IMR-90 (cell line): Measurements from ENCODE around the gene NKX2-8.

Source experiments
- BHLHE40 ChIP-seq: fragments of 150-350 bp; IDR thresholded peaks from 2 replicates; pipeline ENCODE4 v1.6.1; 2016; ENCODE audit warnings: mild to moderate bottlenecking, low read depth, low read length
- CHD1 ChIP-seq: IDR thresholded peaks from 2 replicates; pipeline ENCODE4 v1.6.1; 2012; ENCODE audit warnings: low read depth, low read length, improper control_type of control experiment
- FOS ChIP-seq: fragments of 150-350 bp; IDR thresholded peaks from 2 replicates; pipeline ENCODE4 v1.6.1; 2016; ENCODE audit warnings: low read depth, low read length
- NFE2L2 ChIP-seq: fragments of 150-350 bp; IDR thresholded peaks from 2 replicates; pipeline ENCODE4 v1.6.1; 2016; ENCODE audit warnings: low read depth, mild to moderate bottlenecking, low read length
- RAD21 ChIP-seq: IDR thresholded peaks from 2 replicates; pipeline ENCODE4 v1.6.1; 2012; ENCODE audit warnings: low read length, improper control_type of control experiment
- SMC3 ChIP-seq: fragments of 150-350 bp; IDR thresholded peaks from 2 replicates; pipeline ENCODE4 v1.6.1; 2016; ENCODE audit warnings: low read depth, mild to moderate bottlenecking, antibody characterized with exemption, low read length, moderate library complexity
- TF ChIP-seq, protein P1 (sequence below): conservative IDR thresholded peaks from 2 replicates; pipeline ENCODE4 v1.5.1; 2012; ENCODE audit warnings: mild to moderate bottlenecking, low read depth, low read length, improper control_type of control experiment

GRCh38 chr14:36579001-36579555 is 3.3 kb downstream of the NKX2-8 start:
- no peak for TF ChIP-seq RAD21
- TF ChIP-seq CHD1: no peak
- TF ChIP-seq, protein P1, sequence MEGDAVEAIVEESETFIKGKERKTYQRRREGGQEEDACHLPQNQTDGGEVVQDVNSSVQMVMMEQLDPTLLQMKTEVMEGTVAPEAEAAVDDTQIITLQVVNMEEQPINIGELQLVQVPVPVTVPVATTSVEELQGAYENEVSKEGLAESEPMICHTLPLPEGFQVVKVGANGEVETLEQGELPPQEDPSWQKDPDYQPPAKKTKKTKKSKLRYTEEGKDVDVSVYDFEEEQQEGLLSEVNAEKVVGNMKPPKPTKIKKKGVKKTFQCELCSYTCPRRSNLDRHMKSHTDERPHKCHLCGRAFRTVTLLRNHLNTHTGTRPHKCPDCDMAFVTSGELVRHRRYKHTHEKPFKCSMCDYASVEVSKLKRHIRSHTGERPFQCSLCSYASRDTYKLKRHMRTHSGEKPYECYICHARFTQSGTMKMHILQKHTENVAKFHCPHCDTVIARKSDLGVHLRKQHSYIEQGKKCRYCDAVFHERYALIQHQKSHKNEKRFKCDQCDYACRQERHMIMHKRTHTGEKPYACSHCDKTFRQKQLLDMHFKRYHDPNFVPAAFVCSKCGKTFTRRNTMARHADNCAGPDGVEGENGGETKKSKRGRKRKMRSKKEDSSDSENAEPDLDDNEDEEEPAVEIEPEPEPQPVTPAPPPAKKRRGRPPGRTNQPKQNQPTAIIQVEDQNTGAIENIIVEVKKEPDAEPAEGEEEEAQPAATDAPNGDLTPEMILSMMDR: no peak
- no peak for TF ChIP-seq SMC3
- no peak for TF ChIP-seq BHLHE40
- no peak for TF ChIP-seq FOS
- no peak for TF ChIP-seq NFE2L2
